ENCODE data around the gene ZBTB4.

ZBTB4 gene

GRCh38 chr17:7512105-7512504 is 32.7 kb upstream of the ZBTB4 start:
- no peak overlapping the region for H2AFZ ChIP-seq (ENCODE audit: low read length)
- no peak overlapping the region for H3K27ac ChIP-seq (ENCODE audit: low read depth, low read length, poor library complexity, severe bottlenecking)
- no peaks in the 10 kb centered on the region for H3K79me2 ChIP-seq (ENCODE audit: insufficient read depth, low read length)
- H3K27me3 ChIP-seq (ENCODE audit: insufficient read depth, low read length), result no peaks in the 10 kb centered on the region
- H3K9me3 ChIP-seq (ENCODE audit: low read length), result no peaks in the 10 kb centered on the region
- peaks cover 67% of the 10 kb centered on the region for H3K36me3 ChIP-seq (ENCODE audit: insufficient read depth, low read length)
- H4K20me1 ChIP-seq (ENCODE audit: insufficient read depth, low read length), result no peaks in the 10 kb centered on the region
- no peaks in the 10 kb centered on the region for H3K9me2 ChIP-seq (ENCODE audit: low read depth, low read length)
- H3K4me1 ChIP-seq (ENCODE audit: insufficient read depth, low read length, severe bottlenecking), result no peaks in the 10 kb centered on the region
- TF ChIP-seq CTCF (IDR thresholded peaks at IDR 0.05; ENCODE audit: low read length) (no peak), EZH2 (IDR thresholded peaks at IDR 0.05; ENCODE audit: borderline replicate concordance, low read length) (no peak)
- H3F3A ChIP-seq (ENCODE audit: insufficient read depth, low read length), result no peaks in the 10 kb centered on the region
- no peak overlapping the region for H3K9ac ChIP-seq (ENCODE audit: low read length)
- H3K4me3 ChIP-seq (ENCODE audit: low read depth, low read length, poor library complexity, severe bottlenecking), result no peak overlapping the region
- H3K4me2 ChIP-seq (ENCODE audit: low read length), result no peak overlapping the region

GRCh38 chr17:7511108-7511507 is 31.7 kb upstream of the ZBTB4 start:
- Histone ChIP-seq H3K9me2 (ENCODE audit: low read depth, low read length) (no peaks in the 10 kb centered on the region), H3K4me1 (ENCODE audit: insufficient read depth, low read length, severe bottlenecking) (no peaks in the 10 kb centered on the region), H3K79me2 (ENCODE audit: insufficient read depth, low read length) (no peaks in the 10 kb centered on the region), H3K9me3 (ENCODE audit: low read length) (no peaks in the 10 kb centered on the region), H4K20me1 (ENCODE audit: insufficient read depth, low read length) (no peaks in the 10 kb centered on the region), H3K4me2 (ENCODE audit: low read length) (no peak overlapping the region), H3K36me3 (ENCODE audit: insufficient read depth, low read length) (peaks cover 77% of the 10 kb centered on the region), H2AFZ (ENCODE audit: low read length) (no peak overlapping the region), H3K27ac (ENCODE audit: low read depth, low read length, poor library complexity, severe bottlenecking) (no peak overlapping the region), H3F3A (ENCODE audit: insufficient read depth, low read length) (no peaks in the 10 kb centered on the region), H3K4me3 (ENCODE audit: low read depth, low read length, poor library complexity, severe bottlenecking) (no peak overlapping the region), H3K27me3 (ENCODE audit: insufficient read depth, low read length) (no peaks in the 10 kb centered on the region), H3K9ac (ENCODE audit: low read length) (no peak overlapping the region)
- TF ChIP-seq EZH2 (IDR thresholded peaks at IDR 0.05; ENCODE audit: borderline replicate concordance, low read length) (no peak), CTCF (IDR thresholded peaks at IDR 0.05; ENCODE audit: low read length) (no peak)

- no peak overlapping the region for H2AFZ ChIP-seq (ENCODE audit: low read length)
- TF ChIP-seq CTCF (IDR thresholded peaks at IDR 0.05; ENCODE audit: low read length) (no peak), EZH2 (IDR thresholded peaks at IDR 0.05; ENCODE audit: borderline replicate concordance, low read length) (no peak)
- H3K4me2 ChIP-seq (ENCODE audit: low read length), result no peak overlapping the region
- H3K36me3 ChIP-seq (ENCODE audit: insufficient read depth, low read length), result peaks cover 87% of the 10 kb centered on the region
- no peaks in the 10 kb centered on the region for H3F3A ChIP-seq (ENCODE audit: insufficient read depth, low read length)
- H3K4me1 ChIP-seq (ENCODE audit: insufficient read depth, low read length, severe bottlenecking), result no peaks in the 10 kb centered on the region
- no peak overlapping the region for H3K9ac ChIP-seq (ENCODE audit: low read length)
- H3K79me2 ChIP-seq (ENCODE audit: insufficient read depth, low read length), result no peaks in the 10 kb centered on the region
- no peaks in the 10 kb centered on the region for H4K20me1 ChIP-seq (ENCODE audit: insufficient read depth, low read length)
- no peaks in the 10 kb centered on the region for H3K9me2 ChIP-seq (ENCODE audit: low read depth, low read length)
- H3K27ac ChIP-seq (ENCODE audit: low read depth, low read length, poor library complexity, severe bottlenecking), result no peak overlapping the region
- no peaks in the 10 kb centered on the region for H3K9me3 ChIP-seq (ENCODE audit: low read length)
- no peak overlapping the region for H3K4me3 ChIP-seq (ENCODE audit: low read depth, low read length, poor library complexity, severe bottlenecking)
- no peaks in the 10 kb centered on the region for H3K27me3 ChIP-seq (ENCODE audit: insufficient read depth, low read length)
These were observed 30.5 kb upstream of the ZBTB4 start for GRCh38 chr17:7509937-7510336.
